HG03097 (cell line): ENCODE measurements around the gene LRRC45.
"Not testable (repeated sequence)": the region's sequence is repeated elsewhere in the genome, so short reads cannot be mapped to it uniquely, and the experiment has no call there.

Experiments used
- ATAC-seq: cut with Tn5 transposase; IDR thresholded peaks from one replicate; pipeline ENCODE4 v1.9.1; 2021; ENCODE audit not compliant: unreplicated experiment, low FRiP score

LRRC45 gene

DNA sequence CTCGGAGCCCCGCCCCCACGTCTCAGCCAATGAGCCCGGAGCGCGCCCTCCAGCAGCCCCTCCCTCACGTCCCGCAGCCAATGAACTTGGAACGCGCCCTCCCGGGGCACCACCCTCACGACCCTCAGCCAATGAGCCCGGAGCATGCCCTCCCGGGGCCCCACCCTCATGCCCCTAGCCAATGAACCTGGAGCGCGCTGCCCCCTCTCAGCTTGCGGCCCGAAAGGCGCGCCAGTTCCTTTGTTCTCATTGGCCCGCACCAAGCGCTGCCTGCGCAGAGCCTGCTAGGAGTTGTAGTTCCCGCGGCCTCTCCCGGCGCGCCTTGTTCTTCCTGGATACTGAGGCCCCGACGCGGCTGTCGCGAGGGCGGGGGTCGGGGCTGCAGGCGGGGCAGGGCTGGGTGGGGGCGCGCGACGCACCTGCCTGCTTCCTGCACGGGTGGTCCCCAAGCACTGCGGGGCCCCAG is at the start of gene LRRC45:
Gene LRRC45, plus strand, starts transcription at position 325 of the 466 bp plus-strand sequence. CDS start 339 bp downstream, outside the sequence.
- peak; percentile 81 for ATAC-seq

DNA sequence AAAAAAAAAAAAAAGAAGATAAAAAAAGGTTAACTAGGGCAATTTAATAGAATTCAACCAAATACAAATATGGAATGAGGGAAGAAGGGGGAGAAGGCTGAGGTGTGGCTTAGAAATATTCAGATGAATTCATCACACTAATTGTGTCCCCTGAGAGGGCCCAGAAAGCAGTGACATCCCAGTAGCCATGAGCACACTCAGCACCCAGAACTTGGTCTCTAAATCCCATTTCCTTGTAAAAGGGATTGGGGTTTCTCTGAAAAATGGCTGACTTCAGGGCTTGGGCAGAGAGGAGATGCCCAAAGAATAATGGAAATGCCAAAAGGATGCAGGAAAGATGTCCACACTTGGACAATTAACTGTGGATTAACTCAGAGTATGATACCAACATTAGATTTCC is 49.7 kb upstream of the LRRC45 start:
- ATAC-seq, result no peak

DNA sequence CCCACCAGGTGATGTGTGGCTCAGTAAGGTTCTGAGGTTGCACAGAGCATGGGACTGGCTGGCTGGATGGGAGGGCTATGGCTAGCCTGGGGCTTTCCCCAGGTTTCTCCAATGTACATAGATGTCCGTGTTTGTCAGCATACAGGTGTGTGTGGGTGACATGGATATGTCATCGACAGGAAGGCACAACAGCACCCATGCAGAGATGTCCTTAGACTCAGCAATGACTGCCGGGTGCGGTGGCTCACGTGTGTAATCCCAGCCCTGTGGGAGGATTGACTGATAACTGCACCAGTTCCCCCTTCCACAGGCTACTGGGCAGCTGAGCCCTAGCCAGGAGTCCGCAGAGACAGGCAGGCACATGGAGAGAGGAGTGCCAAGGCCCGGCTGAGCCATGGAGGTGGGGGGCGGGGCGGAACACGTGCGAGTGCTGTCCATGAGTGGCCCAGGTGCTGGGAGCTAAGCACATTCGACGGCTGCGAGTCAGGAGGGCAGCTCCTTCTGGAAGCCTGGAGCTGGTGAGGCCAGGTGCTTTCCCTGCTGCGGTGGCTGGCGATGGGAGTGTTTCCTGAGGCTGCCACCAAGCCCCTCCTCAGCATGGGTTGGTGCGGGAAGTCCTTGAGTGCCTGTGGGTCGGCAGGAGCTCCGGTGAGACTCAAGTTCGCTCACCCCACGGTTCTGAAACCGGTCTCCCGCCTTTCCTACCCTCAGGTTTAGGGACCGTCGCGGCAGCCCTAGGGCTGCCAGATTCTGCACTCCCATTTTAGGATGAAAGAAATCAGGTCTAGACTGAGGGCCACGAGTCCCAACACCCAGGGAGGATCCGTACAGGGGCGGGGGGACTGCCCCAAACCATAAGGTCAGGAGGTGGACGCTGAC is 46.5 kb upstream of the LRRC45 start:
- ATAC-seq, result peak; percentile 4

DNA sequence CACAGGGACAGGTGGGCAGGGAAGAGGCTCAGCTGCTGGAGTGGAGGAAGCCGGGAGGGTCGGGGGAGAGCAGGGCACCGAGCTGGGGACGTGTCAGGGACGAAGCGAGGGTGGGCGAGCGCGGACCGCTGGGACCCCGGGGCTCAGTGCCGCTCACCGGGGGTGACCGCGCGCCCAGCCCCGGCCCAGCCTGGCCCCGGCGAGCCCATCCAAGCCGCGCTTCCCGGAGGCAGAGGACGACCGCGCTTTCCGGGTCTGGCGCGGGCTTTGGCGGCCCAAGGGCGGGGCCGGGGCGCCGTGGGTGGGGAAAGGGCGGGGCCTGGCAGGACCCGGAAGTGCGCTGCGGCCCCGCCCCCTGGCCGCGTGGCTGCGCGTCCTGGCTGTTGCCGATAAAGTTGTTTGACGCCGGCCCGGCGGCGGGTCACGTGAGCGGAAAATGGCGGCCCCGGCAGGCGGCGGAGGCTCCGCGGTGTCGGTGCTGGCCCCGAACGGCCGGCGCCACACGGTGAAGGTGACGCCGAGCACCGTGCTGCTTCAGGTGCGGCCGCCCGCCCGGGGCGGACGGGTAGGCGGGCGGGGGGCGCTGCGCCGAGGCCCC is 45.8 kb upstream of the LRRC45 start, which contains the start of gene ASPSCR1:
Gene ASPSCR1, plus strand, starts transcription at position 419 of the 598 bp plus-strand sequence. Its CDS starts 18 bp downstream, at position 437.
- ATAC-seq, result peak; percentile 79

DNA sequence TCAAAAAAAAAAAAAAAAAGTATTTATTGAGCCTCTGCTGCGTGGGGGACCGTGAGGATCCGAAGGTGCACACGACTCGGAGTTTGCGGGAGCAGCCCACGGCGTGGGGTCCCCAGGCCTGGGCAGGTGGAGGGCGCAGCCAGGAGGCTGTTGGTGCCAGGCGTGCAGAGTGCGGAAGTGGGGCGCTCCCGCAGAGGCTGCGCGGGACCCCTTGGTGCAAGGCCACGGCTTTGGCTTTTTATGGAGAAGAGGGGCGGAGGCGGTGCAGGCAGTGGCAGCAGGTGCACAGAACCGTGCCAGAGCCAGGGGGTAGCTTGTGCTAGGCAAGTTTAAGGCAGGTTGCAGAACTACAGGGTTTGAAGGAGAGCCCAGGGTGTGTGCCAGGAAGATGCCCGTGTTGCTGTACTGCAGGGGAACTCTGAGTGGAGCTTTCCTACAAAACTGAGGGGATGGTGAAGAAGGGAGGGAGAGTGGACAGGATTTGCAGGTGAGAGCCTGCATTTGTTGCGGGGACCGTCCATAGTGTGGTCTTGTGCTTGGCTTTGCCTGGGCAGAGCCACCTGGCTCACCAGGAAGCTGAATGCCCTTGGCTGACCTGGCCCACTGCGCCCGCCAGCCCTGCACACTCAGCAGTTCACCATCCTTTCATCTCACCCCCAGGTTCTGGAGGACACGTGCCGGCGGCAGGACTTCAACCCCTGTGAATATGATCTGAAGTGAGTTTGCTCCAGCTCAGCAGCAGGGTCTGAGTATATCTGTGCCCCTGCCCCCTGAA is 44.4 kb upstream of the LRRC45 start:
- no peak for ATAC-seq

DNA sequence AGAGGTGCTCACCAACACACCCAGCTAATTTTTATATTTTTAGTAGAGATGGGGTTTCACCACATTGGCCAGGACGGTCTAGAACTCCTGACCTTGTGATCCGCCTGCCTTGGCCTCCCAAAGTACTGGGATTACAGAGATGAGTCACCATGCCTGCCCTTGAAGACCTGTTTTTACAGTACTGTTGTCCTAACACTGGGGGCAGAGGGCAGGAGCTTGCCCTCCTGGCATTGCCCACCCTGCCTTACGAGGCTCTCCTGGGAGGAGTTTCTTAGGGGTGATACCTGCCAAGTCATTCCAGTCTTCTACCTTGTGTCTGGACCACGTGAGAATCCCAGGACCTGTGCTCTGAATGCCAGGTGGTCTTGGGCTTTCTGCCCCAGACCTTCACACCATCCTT is 43.0 kb upstream of the LRRC45 start:
- ATAC-seq, result no peak

DNA sequence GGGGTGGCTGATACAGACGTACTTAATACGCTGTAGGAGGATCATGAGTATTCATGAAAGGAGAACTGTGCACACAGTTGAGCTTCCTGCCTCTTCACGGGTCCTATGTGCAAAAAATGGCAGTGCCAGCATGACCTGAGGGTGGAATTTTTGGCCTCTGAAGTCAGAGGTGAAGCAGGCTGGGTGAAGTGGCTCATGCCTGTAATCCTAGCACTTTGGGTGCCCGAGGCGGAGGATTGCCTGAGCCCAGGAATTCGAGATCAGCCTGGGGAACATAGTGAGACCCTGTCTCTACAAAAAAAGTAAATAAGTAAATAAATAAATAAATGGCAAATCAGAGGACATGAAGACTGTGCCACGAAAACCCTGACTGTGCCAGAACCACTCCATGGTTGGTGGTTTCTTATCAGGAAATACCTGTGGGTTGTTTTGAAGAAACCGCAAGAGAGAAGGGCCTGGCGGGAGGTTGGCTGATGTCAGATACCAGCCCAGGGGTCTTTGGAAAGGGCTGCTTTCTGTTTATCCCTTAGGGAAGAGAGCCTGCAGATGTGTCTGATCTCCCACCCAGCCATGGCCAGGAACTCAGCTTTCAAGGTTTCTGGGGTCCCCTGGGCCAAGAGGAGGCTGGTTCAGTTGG is 42.3 kb upstream of the LRRC45 start:
- ATAC-seq, result no peak

DNA sequence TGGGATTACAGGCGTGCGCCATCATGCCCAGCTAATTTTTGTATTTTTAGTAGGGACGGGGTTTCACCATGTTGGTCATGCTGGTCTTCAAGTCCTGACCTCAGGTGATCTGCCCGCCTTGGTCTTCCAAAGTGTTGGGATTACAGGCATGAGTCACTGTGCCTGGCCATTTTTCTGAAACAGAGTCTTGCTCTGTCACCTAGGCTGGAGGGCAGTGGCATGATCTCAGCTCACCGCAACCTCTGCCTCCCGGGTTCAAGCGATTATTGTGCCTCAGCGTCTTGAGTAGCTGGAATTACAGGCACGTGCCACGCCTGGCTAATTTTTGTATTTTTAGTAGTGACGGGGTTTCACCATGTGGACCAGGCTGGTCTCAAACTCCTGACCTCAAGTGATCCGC is 41.6 kb upstream of the LRRC45 start:
- ATAC-seq, result not testable (repeated sequence)

DNA sequence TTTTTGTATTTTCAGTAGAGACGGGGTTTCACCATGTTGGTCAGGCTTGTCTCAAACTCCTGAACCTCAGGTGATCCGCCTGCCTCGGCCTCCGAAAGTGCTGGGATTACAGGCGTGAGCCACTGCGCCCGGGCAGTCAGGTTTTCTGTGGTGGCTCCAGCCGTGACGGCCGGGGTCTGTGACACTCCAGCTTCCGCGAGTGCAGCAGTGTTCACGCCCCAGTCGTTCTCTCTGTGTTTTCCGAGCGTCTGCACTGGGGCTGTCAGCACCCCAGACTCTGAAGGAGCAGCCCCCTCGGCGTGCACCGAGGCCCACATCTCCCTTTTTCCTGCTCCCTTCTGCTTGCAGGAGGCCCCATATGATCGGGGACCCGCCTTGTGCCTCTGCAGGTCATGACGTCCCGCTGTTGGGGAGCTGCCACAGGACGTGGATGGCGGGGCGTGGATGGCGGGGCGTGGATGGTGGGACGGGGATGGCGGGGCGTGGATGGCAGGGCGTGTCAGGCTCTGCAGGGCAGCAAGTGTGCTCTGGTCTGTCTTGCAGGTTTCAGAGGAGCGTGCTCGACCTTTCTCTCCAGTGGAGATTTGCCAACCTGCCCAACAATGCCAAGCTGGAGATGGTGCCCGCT is 40.0 kb upstream of the LRRC45 start:
- ATAC-seq, result no peak

DNA sequence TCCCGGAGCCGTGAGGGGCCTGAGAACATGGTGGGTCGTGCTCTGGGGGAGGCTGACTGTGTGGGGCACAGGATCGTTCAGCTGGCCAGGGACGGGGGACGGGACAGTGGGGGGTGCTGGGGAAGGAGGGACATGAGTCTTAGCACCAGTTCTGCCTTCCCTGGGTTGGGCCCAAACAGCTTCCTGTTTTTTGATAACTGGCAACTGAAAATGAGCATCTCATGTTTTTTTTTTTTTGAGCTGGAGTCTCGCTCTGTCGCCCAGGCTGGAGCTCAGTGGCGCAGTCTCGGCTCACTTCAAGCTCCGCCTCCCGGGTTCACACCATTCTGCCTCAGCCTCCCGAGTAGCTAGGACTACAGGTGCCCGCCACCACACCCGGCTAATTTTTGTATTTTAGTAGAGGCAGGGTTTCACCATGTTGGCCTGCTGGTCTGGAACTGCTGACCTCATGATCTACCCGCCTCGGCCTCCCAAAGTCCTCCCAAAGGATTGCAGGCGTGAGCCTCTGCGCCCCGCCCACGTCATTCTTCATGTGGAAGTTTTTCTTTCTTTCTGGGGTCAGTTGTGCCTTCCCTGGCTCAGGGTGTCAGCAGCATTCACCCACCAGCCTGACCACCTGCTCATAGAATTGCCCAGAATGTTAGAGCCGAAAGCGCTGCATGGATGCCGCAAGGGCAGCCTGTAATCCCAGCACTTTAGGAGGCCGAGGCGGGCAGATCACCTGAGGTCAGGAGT is 39.3 kb upstream of the LRRC45 start:
- no peak for ATAC-seq

DNA sequence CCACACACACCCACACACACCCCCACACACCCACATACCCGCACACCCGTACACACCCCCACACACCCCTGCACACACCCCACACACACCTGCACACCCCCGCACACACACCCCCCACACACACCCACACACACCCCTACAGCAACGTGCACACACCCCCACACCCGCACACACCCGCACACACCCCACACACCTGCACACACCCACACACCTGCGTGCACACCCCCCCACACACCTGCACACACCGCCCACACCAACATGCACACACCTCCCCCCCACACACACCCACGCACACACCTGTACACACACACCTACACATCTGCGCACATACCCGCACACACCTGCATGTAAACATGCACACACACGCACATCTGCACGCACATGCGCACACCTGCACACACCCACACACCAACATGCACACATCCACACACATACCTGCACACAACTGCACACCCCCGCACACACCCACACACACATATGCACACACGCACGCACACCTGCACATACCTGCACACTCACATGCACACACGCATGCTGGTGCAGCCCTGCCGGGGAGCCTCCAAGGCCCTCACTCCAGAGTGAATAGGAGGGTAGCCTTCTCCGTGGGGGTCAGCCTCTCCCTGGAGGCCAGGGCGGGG is 38.2 kb upstream of the LRRC45 start:
- no peak for ATAC-seq

DNA sequence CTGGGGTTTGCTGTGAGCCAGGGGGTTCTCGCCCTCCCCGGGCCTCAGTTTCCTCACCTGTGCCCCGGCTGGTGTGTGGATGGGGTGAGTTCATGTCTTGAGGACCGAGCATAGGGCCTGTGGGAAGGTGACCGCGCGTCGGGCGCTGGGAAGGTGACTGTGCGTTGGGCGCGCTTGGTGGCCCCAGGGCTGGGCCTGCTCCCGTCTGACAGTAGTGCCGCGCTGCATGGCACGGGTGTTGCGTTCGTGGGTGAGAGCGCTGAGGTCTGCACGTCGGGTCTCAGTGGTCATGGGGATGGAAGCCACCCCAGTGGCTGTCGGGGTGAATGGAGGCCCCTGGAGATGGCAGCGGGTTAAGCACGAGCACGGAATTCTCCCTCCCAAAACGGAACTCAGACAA is 36.5 kb upstream of the LRRC45 start:
- no peak for ATAC-seq

DNA sequence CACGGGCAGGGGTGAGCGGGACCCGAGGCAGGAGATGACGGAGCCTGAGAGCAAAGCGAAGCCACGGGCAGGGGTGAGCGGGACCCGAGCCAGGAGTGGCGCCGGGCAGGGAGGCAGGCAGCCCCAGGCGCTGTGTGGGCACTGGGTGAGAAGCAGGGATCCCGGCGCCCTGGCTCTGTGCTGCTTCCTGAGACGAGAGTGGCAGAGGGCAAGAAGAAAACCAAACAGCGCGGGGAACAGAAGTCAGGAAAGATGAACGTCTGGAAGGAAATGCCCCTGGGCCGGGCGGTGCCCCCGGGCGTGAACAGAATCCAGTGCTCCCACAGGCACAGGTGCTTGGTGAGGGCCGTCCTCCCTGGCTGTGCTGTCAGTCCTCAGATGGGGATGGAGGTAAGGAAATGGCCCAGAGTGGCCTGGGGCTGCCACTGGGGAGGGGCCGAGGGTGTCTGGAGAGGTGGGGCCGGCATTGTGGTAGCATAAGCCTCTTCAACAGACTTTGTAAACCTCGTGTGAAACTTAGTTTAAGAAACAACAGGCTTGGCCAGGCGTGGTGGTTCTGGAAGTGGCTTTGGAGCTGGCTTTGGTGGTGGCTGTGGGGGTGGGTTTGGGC is 35.8 kb upstream of the LRRC45 start:
- ATAC-seq, result no peak

DNA sequence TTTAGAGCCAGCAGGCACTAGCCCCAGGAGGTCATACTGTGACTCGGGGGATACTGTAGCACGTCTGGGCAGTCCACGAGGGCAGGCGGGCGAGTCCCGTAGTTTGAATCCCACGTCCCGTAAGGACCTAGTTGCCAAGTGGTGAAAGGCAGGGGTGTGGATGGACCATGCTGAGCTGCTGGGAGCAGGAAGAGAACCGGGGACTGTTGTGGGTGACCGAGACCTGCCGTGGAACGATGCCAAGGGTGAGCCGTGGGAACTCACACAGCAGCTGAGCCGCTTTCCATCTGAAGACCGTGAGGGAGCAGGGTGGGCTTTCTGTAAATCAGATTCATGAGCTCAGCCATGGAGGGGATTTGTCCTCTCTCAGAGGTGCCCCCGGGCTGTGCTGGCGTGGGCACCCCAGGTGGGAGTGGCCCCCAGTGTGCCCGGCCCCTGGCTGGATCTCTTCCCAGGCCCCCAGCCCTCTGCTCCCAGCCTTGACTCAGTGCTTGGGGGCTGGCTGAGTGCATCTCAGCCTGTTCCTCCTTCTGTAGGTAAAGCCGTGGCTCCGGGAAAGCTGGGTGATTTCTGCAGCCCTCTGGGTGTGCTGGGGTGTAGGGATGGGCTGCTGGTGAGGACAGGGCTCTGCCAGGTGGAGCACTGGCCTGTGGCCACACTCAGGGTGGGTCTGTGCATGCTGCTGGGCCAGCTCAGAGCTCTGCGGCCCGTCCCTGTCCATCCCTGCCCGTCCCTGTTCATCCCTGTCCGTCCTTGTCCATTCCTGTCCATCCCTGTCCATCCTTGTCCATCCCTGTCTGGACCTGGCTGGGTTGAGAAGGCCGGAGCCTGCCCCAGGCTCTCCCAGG is 32.0 kb upstream of the LRRC45 start:
- ATAC-seq, result no peak

DNA sequence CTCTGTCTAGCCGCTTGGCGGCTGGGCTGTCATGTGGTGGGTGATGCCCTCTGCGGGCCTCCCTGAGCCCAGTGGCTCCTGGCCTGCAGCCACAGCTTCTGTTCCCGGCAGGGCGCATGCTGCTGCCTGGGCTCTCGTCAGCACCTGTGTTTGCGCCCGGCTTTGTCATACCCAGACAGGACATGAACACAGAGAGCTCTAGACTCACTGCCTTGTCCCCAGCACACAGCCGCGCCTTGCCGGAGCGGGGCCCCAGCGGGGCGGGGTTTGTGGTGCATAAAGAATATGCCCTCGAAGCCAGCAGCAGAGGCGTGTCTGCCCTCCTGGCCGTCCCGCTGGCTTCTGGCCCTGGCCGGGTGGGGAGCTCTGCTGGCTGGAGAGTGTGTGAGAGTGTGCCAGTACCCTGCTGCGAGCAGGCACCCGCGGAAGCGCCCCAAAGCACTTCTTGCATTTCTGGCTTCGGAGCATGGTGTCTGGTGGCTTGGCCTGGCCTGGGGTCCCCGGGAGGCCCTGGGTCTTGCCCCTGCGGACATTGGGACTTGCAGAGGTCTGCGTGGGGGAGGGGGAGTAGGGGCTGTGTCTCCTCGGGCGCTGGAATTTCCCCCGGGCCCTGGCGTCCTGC is 31.3 kb upstream of the LRRC45 start:
- ATAC-seq, result no peak

DNA sequence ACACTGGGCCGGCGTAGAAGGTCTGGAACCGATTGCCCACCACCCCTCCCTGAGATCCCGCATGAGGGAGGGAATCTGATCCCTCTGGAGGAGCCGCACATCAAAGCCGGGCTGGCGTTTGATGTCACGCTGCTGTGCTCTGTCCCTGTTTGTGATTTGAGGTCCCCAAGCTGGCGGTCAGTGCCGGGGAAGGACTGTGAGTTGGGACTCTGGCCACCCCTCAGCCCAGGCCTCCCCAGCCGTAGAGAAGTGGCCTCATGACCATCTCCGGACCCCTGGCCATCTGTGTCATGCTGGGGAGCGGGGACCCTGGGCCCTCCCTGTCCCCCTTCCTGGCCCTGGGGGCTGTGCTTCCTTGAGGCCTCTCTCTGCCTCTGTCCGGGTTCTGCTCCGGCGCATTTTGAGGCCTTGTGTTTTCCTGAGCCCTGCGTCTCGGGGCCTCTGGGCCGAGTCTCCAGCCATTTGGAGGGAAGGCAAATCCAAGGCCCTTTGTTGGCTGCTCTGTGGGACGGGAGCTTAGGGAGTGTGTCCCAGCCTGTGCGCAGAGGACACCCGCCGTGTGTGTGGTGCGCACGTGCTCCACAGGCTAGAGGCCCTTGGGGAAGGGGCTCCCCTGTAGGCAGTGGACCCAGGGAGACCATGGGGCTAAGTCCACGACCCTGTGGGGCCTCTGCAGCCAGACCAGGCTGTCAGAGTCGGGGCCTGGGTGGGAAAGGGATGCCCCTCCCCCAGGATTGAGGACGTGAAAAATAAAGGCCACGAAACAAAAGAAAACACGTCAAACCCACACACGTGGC is 30.6 kb upstream of the LRRC45 start:
- ATAC-seq, result no peak
